SK-N-SH treated with all-trans-retinoic acid at 6 μM for 48 hours (cell line): Measurements from ENCODE around the gene RTRAF.

ENCODE experiments used
- ARNTL ChIP-seq: fragments of 450-650 bp; formaldehyde crosslinking; IDR thresholded peaks from 2 replicates; pipeline ENCODE4 v1.5.0; 2020; ENCODE audit warnings: low read depth, mild to moderate bottlenecking, moderate library complexity, borderline replicate concordance
- ISL1 ChIP-seq: fragments of 250-450 bp; sonication (Bioruptor Pico); IDR thresholded peaks from 2 replicates; pipeline ENCODE4 v2.1.2; 2022; ENCODE audit warnings: mild to moderate bottlenecking, moderate library complexity
- PATZ1 ChIP-seq: fragments of 250-450 bp; sonication (Bioruptor Pico); IDR thresholded peaks from 2 replicates; pipeline ENCODE4 v1.8.0; 2020; ENCODE audit warnings: mild to moderate bottlenecking, moderate library complexity, borderline replicate concordance
- ZC3H10 ChIP-seq: fragments of 250-450 bp; sonication (Bioruptor Pico); IDR thresholded peaks from 2 replicates; pipeline ENCODE4 v1.5.1; 2021; ENCODE audit warnings: mild to moderate bottlenecking, moderate library complexity
- ZFP3 ChIP-seq: fragments of 250-450 bp; sonication (Bioruptor Pico); IDR thresholded peaks from 2 replicates; pipeline ENCODE4 v1.5.0; 2020; ENCODE audit warnings: mild to moderate bottlenecking, moderate library complexity
- ZFP30 ChIP-seq: fragments of 450-650 bp; formaldehyde crosslinking; IDR thresholded peaks from 2 replicates; pipeline ENCODE4 v1.5.0; 2022; ENCODE audit warnings: mild to moderate bottlenecking, moderate library complexity
- ZNF565 ChIP-seq: fragments of 450-650 bp; formaldehyde crosslinking; conservative IDR thresholded peaks from 2 replicates; pipeline ENCODE4 v1.5.0; 2020; ENCODE audit warnings: low read depth, mild to moderate bottlenecking, moderate library complexity
- ZNF70 ChIP-seq: fragments of 450-650 bp; formaldehyde crosslinking; IDR thresholded peaks from 2 replicates; pipeline ENCODE4 v1.5.0; 2020; ENCODE audit warnings: mild to moderate bottlenecking, moderate library complexity

DNA sequence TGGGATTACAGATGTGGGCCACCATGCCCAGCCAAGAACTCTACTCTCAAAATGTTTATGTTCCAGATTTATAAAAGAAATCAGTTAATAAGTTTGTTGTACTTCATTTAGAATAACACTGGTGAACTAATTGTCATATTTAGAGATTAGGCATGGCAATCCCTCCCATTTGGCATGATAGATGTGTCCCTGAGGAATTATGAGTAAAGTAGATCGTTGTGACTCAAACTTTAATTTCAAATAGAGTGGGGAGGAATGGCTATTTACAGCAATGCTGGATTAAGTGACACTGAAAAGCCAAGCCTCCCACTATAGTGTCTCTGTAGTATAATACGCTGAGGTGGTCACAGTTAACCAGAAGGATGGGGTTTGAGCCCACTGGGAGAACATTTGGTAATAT, 39.3 kb upstream of the RTRAF start:
- no peak for TF ChIP-seq ZC3H10 (CRISPR knock-in tag)
- TF ChIP-seq ISL1 (CRISPR knock-in tag) = no peak
- TF ChIP-seq ZFP30 (CRISPR knock-in tag) = no peak
- TF ChIP-seq ZFP3 = no peak
- no peak for TF ChIP-seq ARNTL (CRISPR knock-in tag)
- TF ChIP-seq PATZ1 = no peak
- no peak for TF ChIP-seq ZNF565
- TF ChIP-seq ZNF70 (CRISPR knock-in tag) = no peak
